Esophagus squamous epithelium (tissue), 5 donors: ENCODE measurements around the gene ZMYND8. TPM values are rescaled to one million over a fixed set of nuclear protein-coding genes. Genes with fewer than 3 reads are reported as not detected.

Experiments
- DNase-seq: peaks from one replicate; lab custom pipeline; 2025; lab: John Stamatoyannopoulos, UW
- H3K27ac ChIP-seq, 4 donors: fragments of 200-600 bp; sonication (generic); one replicate each; pipeline ENCODE4 v1.5.1; 2016 to 2019; ENCODE audit warnings: mild to moderate bottlenecking in 1 of 4
- H3K27me3 ChIP-seq, 4 donors: fragments of 200-600 bp; sonication (generic); 1 replicate in 3 of 4; 2 replicates in 1 of 4; pipeline versions ENCODE4 v1.5.1 to v1.6.0; 2017 to 2021; ENCODE audit warnings: antibody characterized with exemption in 1 of 4
- H3K36me3 ChIP-seq, 3 donors: fragments of 200-600 bp; sonication (generic); one replicate each; pipeline ENCODE4 v1.5.1; 2016 to 2019
- H3K4me1 ChIP-seq, 3 donors: fragments of 200-600 bp; sonication (generic); one replicate each; pipeline ENCODE4 v1.5.1; 2017 to 2019
- H3K4me3 ChIP-seq, 4 donors: fragments of 200-600 bp; sonication (generic); 1 replicate in 3 of 4; 2 replicates in 1 of 4; pipeline ENCODE4 v1.5.1; 2016 to 2019; ENCODE audit warnings: mild to moderate bottlenecking in 2 of 4, moderate library complexity in 1 of 4
- H3K9me3 ChIP-seq, 3 donors: fragments of 200-600 bp; sonication (generic); one replicate each; pipeline ENCODE4 v1.5.1; 2016 to 2019
- POLR2A ChIP-seq, 4 donors: fragments of 450-650 bp; IDR thresholded peaks; one replicate each; pipeline ENCODE4 v1.6.1; 2017; ENCODE audit warnings: antibody characterized with exemption in 4 of 4, mild to moderate bottlenecking in 4 of 4, moderate library complexity in 3 of 4
- WGBS, 2 donors: methylation state at CpG; one replicate each; pipeline ENCODE4 v1.1.5; 2018; 5-methylcytosine and 5-hydroxymethylcytosine counted together
- intact Hi-C: fragments of 100-400 bp; cut with DNase I; formaldehyde crosslinking; loops from one replicate; pipeline ENCODE4 v1.15.0; 2022
- total RNA-seq, 4 donors: library from RNA; depleted of rRNA; stranded (reverse); fragments of >200 nt; gene quantifications; one replicate each; pipeline ENCODE4 v1.1.0, GENCODE V29; 2016
- TF ChIP-seq, protein P1 (sequence below), 6 experiments: fragments of 450-650 bp in 4 of 6; fragments of 200-600 bp in 2 of 6; sonication (generic) in 2 of 6; IDR thresholded peaks; one replicate each; pipeline ENCODE4 v1.5.1; 2016 to 2019; ENCODE audit warnings: antibody characterized with exemption in 6 of 6, mild to moderate bottlenecking in 4 of 6, moderate library complexity in 4 of 6
- donor health status: DM: yes; HTN: yes; CAD: no.

ZMYND8 gene
- total RNA-seq, 4 donors from 2014 or later: 21.5 to 26.3 (median 24.3) TPM

DNA sequence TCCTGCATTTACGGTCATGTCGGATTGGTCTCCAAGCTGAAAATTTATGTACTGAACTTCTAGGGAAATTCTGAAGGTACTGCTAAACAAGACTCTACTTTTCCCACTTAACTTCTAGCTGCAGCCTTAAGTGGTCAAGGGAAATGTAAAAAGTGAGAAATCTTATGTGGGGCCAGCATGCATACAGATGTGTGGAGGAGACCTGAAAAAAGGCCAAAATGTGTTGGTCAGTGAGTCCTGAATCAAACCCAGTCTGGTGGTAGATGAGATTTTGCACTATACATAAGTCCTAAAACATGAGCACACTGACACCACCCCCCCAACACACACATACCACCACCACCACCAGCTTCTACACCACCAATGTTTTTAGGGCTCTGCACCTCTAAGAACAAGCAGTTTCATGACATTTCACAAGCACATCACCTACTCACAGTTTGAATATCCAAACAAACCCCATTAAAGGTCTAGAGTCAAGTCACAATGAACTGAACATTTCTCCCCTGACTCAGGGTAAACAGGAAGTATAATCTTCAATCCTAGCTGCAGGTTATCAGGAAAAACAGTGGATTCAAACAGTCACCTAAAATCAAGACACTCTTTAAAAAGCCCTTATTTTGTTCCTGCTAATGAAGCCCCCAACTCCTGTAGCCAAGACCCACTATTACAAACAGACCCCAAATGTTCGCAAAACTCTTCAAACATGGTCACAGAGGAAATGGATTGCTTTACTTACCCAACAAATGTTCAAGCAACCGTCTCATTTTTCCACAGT lies 1.6 kb downstream of the ZMYND8 start:
- Histone ChIP-seq H3K27me3 (no peaks in the 10 kb centered on the region), H3K9me3 (no peaks in the 10 kb centered on the region), H3K4me3 (peak overlapping the region in 3 of 4 donors; percentile 26 to 49 (median 27)), H3K4me1 (peaks cover 79 to 100% (median 81%) of the 10 kb centered on the region in 3 donors), H3K36me3 (no peaks in the 10 kb centered on the region), H3K27ac (peak overlapping the region; percentile 97 to 100 (median 100))
- intact Hi-C loops: loop anchor here (5.0 kb wide), 1 partner anchor 38 kb away; no protein-coding TSS in a partner anchor
- DNase-seq: no peak
- TF ChIP-seq POLR2A (IDR thresholded peaks at IDR 0.05): no peak
- TF ChIP-seq, protein P1, sequence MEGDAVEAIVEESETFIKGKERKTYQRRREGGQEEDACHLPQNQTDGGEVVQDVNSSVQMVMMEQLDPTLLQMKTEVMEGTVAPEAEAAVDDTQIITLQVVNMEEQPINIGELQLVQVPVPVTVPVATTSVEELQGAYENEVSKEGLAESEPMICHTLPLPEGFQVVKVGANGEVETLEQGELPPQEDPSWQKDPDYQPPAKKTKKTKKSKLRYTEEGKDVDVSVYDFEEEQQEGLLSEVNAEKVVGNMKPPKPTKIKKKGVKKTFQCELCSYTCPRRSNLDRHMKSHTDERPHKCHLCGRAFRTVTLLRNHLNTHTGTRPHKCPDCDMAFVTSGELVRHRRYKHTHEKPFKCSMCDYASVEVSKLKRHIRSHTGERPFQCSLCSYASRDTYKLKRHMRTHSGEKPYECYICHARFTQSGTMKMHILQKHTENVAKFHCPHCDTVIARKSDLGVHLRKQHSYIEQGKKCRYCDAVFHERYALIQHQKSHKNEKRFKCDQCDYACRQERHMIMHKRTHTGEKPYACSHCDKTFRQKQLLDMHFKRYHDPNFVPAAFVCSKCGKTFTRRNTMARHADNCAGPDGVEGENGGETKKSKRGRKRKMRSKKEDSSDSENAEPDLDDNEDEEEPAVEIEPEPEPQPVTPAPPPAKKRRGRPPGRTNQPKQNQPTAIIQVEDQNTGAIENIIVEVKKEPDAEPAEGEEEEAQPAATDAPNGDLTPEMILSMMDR (IDR thresholded peaks at IDR 0.05): no peak
- 29 to 44% methylated on average over 4 of the region's 4 CpGs for WGBS, 2 donors

DNA sequence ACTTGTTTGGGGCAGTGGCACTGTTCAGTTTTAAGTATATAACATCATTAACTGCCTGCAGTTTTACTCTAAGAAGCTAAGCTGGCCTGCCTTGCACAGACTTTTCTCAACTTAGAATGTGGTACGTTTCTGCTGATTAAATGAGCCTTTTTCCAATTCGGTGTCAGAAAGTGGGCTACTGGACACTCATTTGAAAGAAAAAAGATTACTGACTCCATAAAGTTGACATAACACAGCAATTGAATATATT lies 2.1 kb downstream of the ZMYND8 start:
- WGBS, 2 donors: 19 to 20% methylated on average over 2 of the region's 2 CpGs
- Histone ChIP-seq H3K36me3 (no peaks in the 10 kb centered on the region), H3K4me3 (peak overlapping the region in 3 of 4 donors; percentile 26 to 49 (median 27)), H3K9me3 (no peaks in the 10 kb centered on the region), H3K27ac (peak overlapping the region; percentile 97 to 100 (median 100)), H3K27me3 (no peaks in the 10 kb centered on the region), H3K4me1 (peaks cover 79 to 100% (median 81%) of the 10 kb centered on the region in 3 donors)
- DNase-seq: no peak
- TF ChIP-seq POLR2A (IDR thresholded peaks at IDR 0.05): no peak
- TF ChIP-seq, protein P1 (IDR thresholded peaks at IDR 0.05): no peak
- intact Hi-C loops: no loop called here

DNA sequence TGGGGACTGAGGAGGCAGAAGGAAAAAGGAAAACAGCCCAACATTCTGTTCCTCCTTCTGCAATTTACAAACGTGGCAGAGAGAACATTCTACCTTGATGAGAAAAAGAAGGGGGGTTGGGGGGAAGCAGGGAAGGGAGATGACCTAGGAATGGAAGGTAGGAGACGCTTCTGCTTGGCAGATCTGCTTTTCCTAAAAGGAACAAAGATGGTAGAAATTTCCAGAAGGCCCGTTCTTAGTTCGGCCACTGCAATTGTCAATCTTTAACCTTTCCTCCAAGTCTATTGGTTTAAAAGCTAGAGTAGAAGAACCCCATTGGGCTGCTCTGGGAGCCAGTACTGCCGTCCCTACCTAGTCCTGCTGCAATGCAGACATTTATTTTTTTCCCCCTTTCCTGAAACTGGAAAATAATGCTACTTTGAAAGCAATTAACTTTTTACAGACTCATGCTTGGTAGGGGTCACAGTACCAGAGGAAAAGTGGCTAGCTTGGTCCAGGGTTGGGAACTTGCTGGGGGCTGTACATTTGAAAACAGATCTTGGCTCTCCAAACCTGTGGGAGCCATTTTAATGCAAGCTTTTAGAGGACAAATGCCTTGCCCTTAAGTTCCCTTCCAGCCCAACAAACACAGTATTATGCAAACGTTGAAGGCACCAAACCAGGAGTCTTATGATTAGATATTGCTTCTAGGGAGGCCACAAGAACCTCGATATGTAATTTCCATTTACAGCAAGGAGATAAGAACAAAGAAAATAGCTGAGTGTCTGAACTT lies 2.6 kb downstream of the ZMYND8 start:
- Histone ChIP-seq H3K27ac (peak overlapping the region; percentile 97 to 100 (median 100)), H3K4me1 (peaks cover 80 to 100% (median 80%) of the 10 kb centered on the region in 3 donors), H3K9me3 (no peaks in the 10 kb centered on the region), H3K36me3 (no peaks in the 10 kb centered on the region), H3K4me3 (peak overlapping the region in 3 of 4 donors; percentile 26 to 49 (median 27)), H3K27me3 (no peaks in the 10 kb centered on the region)
- intact Hi-C loops: no loop called here
- 44 to 49% methylated on average over 7 of the region's 7 CpGs for WGBS, 2 donors
- DNase-seq: no peak
- TF ChIP-seq POLR2A (IDR thresholded peaks at IDR 0.05): no peak
- TF ChIP-seq, protein P1 (IDR thresholded peaks at IDR 0.05): no peak

DNA sequence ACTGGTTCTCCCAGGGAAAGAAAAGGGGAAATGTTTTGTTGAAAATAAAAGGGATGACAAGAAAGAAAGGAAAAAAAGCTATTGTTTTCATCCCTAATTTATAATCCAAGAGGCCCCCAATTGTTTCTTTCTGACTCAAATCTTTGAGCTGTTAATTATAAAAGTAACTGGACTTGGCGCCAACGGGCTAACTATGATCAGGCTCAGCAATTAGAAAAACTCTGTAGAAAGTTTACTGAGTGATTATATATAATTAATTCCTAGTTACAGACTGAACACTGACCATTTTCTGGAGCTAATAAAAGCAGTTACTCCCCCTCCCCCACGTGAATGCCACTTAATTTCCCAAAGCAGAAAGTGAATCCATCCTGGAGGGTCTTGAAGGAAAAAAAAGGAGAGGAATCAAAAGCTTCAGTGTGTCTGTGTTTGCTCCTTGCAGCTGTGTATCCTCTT lies 3.2 kb downstream of the ZMYND8 start:
- Histone ChIP-seq H3K27me3 (no peaks in the 10 kb centered on the region), H3K9me3 (no peaks in the 10 kb centered on the region), H3K27ac (peak overlapping the region; percentile 97 to 100 (median 100)), H3K4me1 (peaks cover 77 to 100% (median 80%) of the 10 kb centered on the region in 3 donors), H3K4me3 (peak overlapping the region in 3 of 4 donors; percentile 22 to 49 (median 27)), H3K36me3 (peaks cover 0 to 5% (median 0%) of the 10 kb centered on the region in 3 donors)
- intact Hi-C loops: no loop called here
- no peak for DNase-seq
- no peak for TF ChIP-seq POLR2A (IDR thresholded peaks at IDR 0.05)
- TF ChIP-seq, protein P1 (IDR thresholded peaks at IDR 0.05): no peak
- 41 to 42% methylated on average over 3 of the region's 3 CpGs for WGBS, 2 donors
